H1 (cell line): ENCODE data around the gene ITPR1. TPM values are rescaled to one million over a fixed set of nuclear protein-coding genes. Genes with fewer than 3 reads are reported as not detected.

ENCODE experiments used
- CTCF ChIA-PET: fragments of 300-600 bp; sonication (Branson Sonifier 250); formaldehyde crosslinking; loops from one replicate; lab custom pipeline; 2021; ENCODE audit not compliant: partially characterized antibody; lab: Charles Lee
- POLR2A ChIA-PET: fragments of 300-600 bp; sonication (Branson Sonifier 250); formaldehyde crosslinking; loops from one replicate; lab custom pipeline; 2021; ENCODE audit warnings: inconsistent platforms; ENCODE audit not compliant: partially characterized antibody; lab: Charles Lee
- DNase-seq, 2 experiments: peaks; one replicate each; pipeline versions ENCODE4 v3.0.0 to v3.0.0-alpha.2; 2010 to 2022; ENCODE audit warnings: low spot score in 2 of 2, low read depth in 1 of 2, mixed read lengths in 1 of 2
- FAIRE-seq: peaks from 2 replicates; lab custom pipeline; 2011; peaks lifted over from hg19 to GRCh38; lab: Jason Lieb, UNC
- H2AFZ ChIP-seq: 2 replicates; pipeline ENCODE4 v1.8.1; 2012; ENCODE audit warnings: low read length, inconsistent platforms
- H2AK5ac ChIP-seq: 2 replicates; pipeline ENCODE4 v1.6.1; 2013; ENCODE audit warnings: low read depth, low read length
- H2BK120ac ChIP-seq: replicated peaks from 2 replicates; pipeline ENCODE3; 2013; ENCODE audit warnings: low read depth, low read length, inconsistent platforms
- H2BK12ac ChIP-seq: 2 replicates; pipeline ENCODE4 v1.6.1; 2013; ENCODE audit warnings: low read depth, low read length
- H2BK15ac ChIP-seq: 2 replicates; pipeline ENCODE4 v1.6.1; 2013; ENCODE audit warnings: low read length
- H2BK20ac ChIP-seq: 2 replicates; pipeline ENCODE4 v1.6.1; 2013; ENCODE audit warnings: low read length
- H2BK5ac ChIP-seq: 2 replicates; pipeline ENCODE4 v1.6.1; 2013; ENCODE audit warnings: low read depth, low read length
- H3K14ac ChIP-seq: 2 replicates; pipeline ENCODE4 v1.6.1; 2013; ENCODE audit warnings: inconsistent platforms; ENCODE audit not compliant: insufficient read length
- H3K18ac ChIP-seq: 2 replicates; pipeline ENCODE4 v1.6.1; 2013; ENCODE audit warnings: low read length; ENCODE audit errors: extremely low read depth
- H3K23ac ChIP-seq: 2 replicates; pipeline ENCODE4 v1.6.1; 2013; ENCODE audit warnings: inconsistent platforms; ENCODE audit not compliant: insufficient read length
- H3K23me2 ChIP-seq: 2 replicates; pipeline ENCODE4 v1.6.1; 2013; ENCODE audit warnings: low read depth, low read length
- H3K27ac ChIP-seq: 2 replicates; pipeline ENCODE4 v1.6.1; 2011; ENCODE audit warnings: low read depth, low read length, inconsistent platforms
- H3K27me3 ChIP-seq, 4 experiments: replicated peaks in 1 of 4; 1 replicate in 1 of 4; 2 replicates in 3 of 4; pipeline versions ENCODE4 v1.6.1 to v1.8.1; 2011 to 2013; ENCODE audit warnings: low read length in 3 of 4, mild to moderate bottlenecking in 3 of 4, inconsistent platforms in 2 of 4, mixed read lengths in 2 of 4, moderate library complexity in 1 of 4; ENCODE audit not compliant: control insufficient read depth in 3 of 4, insufficient read depth in 3 of 4; ENCODE audit errors: extremely low read depth in 1 of 4
- H3K36me3 ChIP-seq, 4 experiments: 2 replicates each; pipeline versions ENCODE4 v1.6.1 to v1.8.1; 2011 to 2013; ENCODE audit warnings: mild to moderate bottlenecking in 4 of 4, low read length in 3 of 4, moderate library complexity in 2 of 4, control low read depth in 1 of 4, inconsistent platforms in 1 of 4; ENCODE audit not compliant: insufficient read depth in 4 of 4, control insufficient read depth in 2 of 4
- H3K4ac ChIP-seq: replicated peaks from 2 replicates; pipeline ENCODE3; 2013; ENCODE audit warnings: low read length, low read depth, mixed read lengths, inconsistent platforms; ENCODE audit not compliant: insufficient read length
- H3K4me1 ChIP-seq, 4 experiments: replicated peaks in 1 of 4; 1 replicate in 1 of 4; 2 replicates in 3 of 4; pipeline versions ENCODE4 v1.6.1 to v1.8.1; 2011 to 2013; ENCODE audit warnings: low read length in 3 of 4, inconsistent platforms in 2 of 4, mixed read lengths in 1 of 4; ENCODE audit not compliant: insufficient read depth in 4 of 4, control insufficient read depth in 3 of 4
- H3K4me2 ChIP-seq, 2 experiments: 2 replicates each; pipeline versions ENCODE4 v1.6.1 to v1.8.1; 2011 to 2013; ENCODE audit warnings: low read depth in 2 of 2, low read length in 2 of 2, control low read depth in 1 of 2, inconsistent platforms in 1 of 2, mild to moderate bottlenecking in 1 of 2; ENCODE audit not compliant: insufficient read depth in 1 of 2
- H3K4me3 ChIP-seq, 4 experiments: fragments of 200-600, 300-600 bp in 1 of 4; sonication (generic), shearing (Covaris generic), sonication (Bioruptor Twin) in 1 of 4; 2 replicates each; pipeline versions ENCODE4 v1.5.1 to v1.8.1; 2011 to 2016; ENCODE audit warnings: low read length in 4 of 4, low read depth in 3 of 4, control low read depth in 2 of 4, inconsistent platforms in 2 of 4, mild to moderate bottlenecking in 2 of 4, mixed read lengths in 1 of 4, moderate library complexity in 1 of 4; ENCODE audit not compliant: insufficient read depth in 2 of 4; ENCODE audit errors: extremely low read depth in 1 of 4
- H3K56ac ChIP-seq: replicated peaks from 2 replicates; pipeline ENCODE3; 2013; ENCODE audit warnings: low read depth, mild to moderate bottlenecking, mixed read lengths, low read length, inconsistent platforms; ENCODE audit not compliant: insufficient read length
- H3K79me1 ChIP-seq: 2 replicates; pipeline ENCODE4 v1.6.1; 2013; ENCODE audit warnings: low read depth, low read length, control low read depth
- H3K79me2 ChIP-seq, 2 experiments: 2 replicates each; pipeline versions ENCODE4 v1.6.1 to v1.8.1; 2012 to 2013; ENCODE audit warnings: low read length in 2 of 2, mild to moderate bottlenecking in 2 of 2, inconsistent platforms in 1 of 2; ENCODE audit not compliant: insufficient read depth in 2 of 2, control insufficient read depth in 1 of 2
- H3K9ac ChIP-seq, 4 experiments: replicated peaks in 1 of 4; 1 replicate in 1 of 4; 2 replicates in 3 of 4; pipeline versions ENCODE4 v1.6.1 to v1.8.1; 2011 to 2013; ENCODE audit warnings: low read depth in 3 of 4, low read length in 3 of 4, control low read depth in 2 of 4, mild to moderate bottlenecking in 2 of 4, moderate library complexity in 2 of 4, inconsistent platforms in 1 of 4; ENCODE audit errors: extremely low read depth in 1 of 4
- H3K9me3 ChIP-seq, 2 experiments: 2 replicates each; pipeline versions ENCODE4 v1.6.1 to v1.8.1; 2012 to 2013; ENCODE audit warnings: mild to moderate bottlenecking in 2 of 2, moderate library complexity in 2 of 2, control low read depth in 1 of 2, inconsistent platforms in 1 of 2, low read depth in 1 of 2, low read length in 1 of 2, mixed read lengths in 1 of 2; ENCODE audit not compliant: insufficient read depth in 2 of 2
- H4K20me1 ChIP-seq, 2 experiments: replicated peaks in 1 of 2; 2 replicates each; pipeline versions ENCODE3 to v1.8.1; 2011 to 2013; ENCODE audit warnings: inconsistent platforms in 2 of 2, low read length in 2 of 2, mild to moderate bottlenecking in 1 of 2; ENCODE audit not compliant: insufficient read depth in 2 of 2, control insufficient read depth in 1 of 2
- H4K5ac ChIP-seq: 2 replicates; pipeline ENCODE4 v1.6.1; 2013; ENCODE audit warnings: low read length, low read depth, mixed read lengths, inconsistent platforms; ENCODE audit not compliant: insufficient read length
- H4K8ac ChIP-seq: 2 replicates; pipeline ENCODE4 v1.8.0; 2013; ENCODE audit warnings: mild to moderate bottlenecking, moderate library complexity, low read length, inconsistent platforms; ENCODE audit not compliant: insufficient read depth; ENCODE audit errors: extremely low read depth
- H4K91ac ChIP-seq: replicated peaks from 2 replicates; pipeline ENCODE3; 2013; ENCODE audit warnings: low read length, mixed read lengths, inconsistent platforms; ENCODE audit not compliant: insufficient read length
- RAD21 ChIP-seq, 2 experiments: IDR thresholded peaks in 1 of 2; conservative IDR thresholded peaks in 1 of 2; 2 replicates each; pipeline ENCODE4 v1.6.1; 2011; ENCODE audit warnings: low read depth in 2 of 2, low read length in 2 of 2, improper control_type of control experiment in 1 of 2, inconsistent platforms in 1 of 2, mild to moderate bottlenecking in 1 of 2, moderate library complexity in 1 of 2
- SP2 ChIP-seq: IDR thresholded peaks from 2 replicates; pipeline ENCODE4 v1.6.1; 2012; ENCODE audit warnings: mild to moderate bottlenecking, low read length, inconsistent platforms
- WGBS, 2 experiments: shearing (Covaris generic) in 1 of 2; methylation state at CpG; one replicate each; pipeline versions ENCODE4 v1.1.6 to v1.1.7; 2013 to 2015; ENCODE audit warnings: low lambda C conversion rate in 2 of 2, mixed read lengths in 2 of 2, inconsistent platforms in 1 of 2, low coverage in 1 of 2, missing lambda C conversion rate in 1 of 2; ENCODE audit not compliant: insufficient replicate concordance in 2 of 2, insufficient coverage in 1 of 2, insufficient read length in 1 of 2; ENCODE audit errors: extremely low coverage in 1 of 2, missing lambda C conversion rate in 1 of 2; 5-methylcytosine and 5-hydroxymethylcytosine counted together
- polyA plus RNA-seq, 7 experiments: library from polyadenylated mRNA; depleted of rRNA in 3 of 7; stranded (reverse) in 5 of 7; unstranded in 2 of 7; fragments of >200 nt in 5 of 7; fragments of 200-250 nt in 2 of 7; gene quantifications; 1 replicate in 5 of 7; 2 replicates in 1 of 7; 4 replicates in 1 of 7; pipeline versions ENCODE4 v1.2.1 to v1.2.3, GENCODE V29; 2011 to 2013; ENCODE audit warnings: missing spikeins in 2 of 7, mixed read lengths in 2 of 7
- total RNA-seq: library from RNA; stranded (reverse); fragmentation: NEBNext Ultra II Directional; extraction: Animal tissue kit (Norgen Biotek cat#: 25700); gene quantifications from 2 replicates; pipeline ENCODE4 v1.2.1, GENCODE V29; 2021

ITPR1 gene
- total and polyA plus RNA-seq, 2 of the 8 experiments (the other 6 are each of a cell fraction or from before 2014, with no cell fraction given) = 2.5 to 16.3 TPM

- Histone ChIP-seq H3K23ac (no peak overlapping the region), H2BK20ac (no peak overlapping the region), H2BK15ac (no peak overlapping the region), H4K20me1 (no peaks in the 10 kb centered on the region), H3K79me2 (no peaks in the 10 kb centered on the region), H4K91ac (no peak overlapping the region), H3K9ac (no peak overlapping the region), H2BK120ac (no peak overlapping the region), H3K4me1 (no peaks in the 10 kb centered on the region), H3K14ac (no peak overlapping the region), H2BK12ac (no peak overlapping the region), H3K27ac (no peak overlapping the region), H3K4me3 (no peak overlapping the region), H2BK5ac (no peak overlapping the region), H3K4me2 (no peak overlapping the region), H3K18ac (no peak overlapping the region), H2AK5ac (no peak overlapping the region), H3K56ac (no peak overlapping the region), H4K5ac (no peak overlapping the region), H3K4ac (no peak overlapping the region), H3K36me3 (peaks cover 0 to 17% (median 0%) of the 10 kb centered on the region in 4 experiments; a peak in 1 of 8 replicates), H3K79me1 (no peaks in the 10 kb centered on the region), H4K8ac (no peak overlapping the region), H2AFZ (no peak overlapping the region), H3K27me3 (no peaks in the 10 kb centered on the region), H3K23me2 (no peaks in the 10 kb centered on the region), H3K9me3 (peaks cover 26 to 27% of the 10 kb centered on the region in 2 experiments)
- 88% methylated on average over 7 of the region's 7 CpGs; no CpG with 5 or more reads in 1 of the 2 experiments for WGBS, 2 experiments
- POLR2A ChIA-PET = no interaction called here
- DNase-seq (no peak), FAIRE-seq (no peak)
- CTCF ChIA-PET = no interaction called here
- TF ChIP-seq RAD21 (IDR thresholded peaks at IDR 0.05 in 1 of 2, conservative IDR thresholded peaks at IDR 0.05 in 1 of 2; ENCODE audit: low read depth in 2 of 2, low read length in 2 of 2) (no peak), SP2 (no peak)
These were observed 302.8 kb downstream of the ITPR1 start for GRCh38 chr3:4795905-4796304.
